HG03064 (cell line): Measurements from ENCODE around the gene WFDC1.

Experiments used
- ATAC-seq: cut with Tn5 transposase; IDR thresholded peaks from one replicate; pipeline ENCODE4 v1.9.1; 2021; ENCODE audit warnings: low read depth; ENCODE audit not compliant: unreplicated experiment

Gene WFDC1

DNA sequence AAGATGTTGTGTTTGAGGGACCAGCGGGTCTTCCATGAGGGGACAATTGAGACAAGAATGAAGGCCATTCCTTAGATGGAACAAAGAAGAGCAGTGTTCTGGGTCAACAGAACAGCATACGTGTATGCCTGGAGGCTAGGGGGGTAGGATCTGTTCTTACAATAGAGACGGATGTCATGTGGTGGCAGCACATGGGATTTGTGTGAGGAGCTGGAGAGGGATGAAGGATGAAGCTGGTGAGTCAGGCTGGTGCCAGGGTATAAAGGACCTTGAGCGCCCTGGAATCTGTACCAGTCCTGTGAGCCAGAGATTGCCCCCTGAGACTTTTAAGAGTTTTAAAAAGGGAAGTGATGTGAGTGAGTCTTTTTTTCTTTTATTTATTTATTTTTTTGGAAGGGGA, 22.8 kb upstream of the WFDC1 start:
- ATAC-seq: no peak

GRCh38 chr16:84272740-84273320, 21.8 kb upstream of the WFDC1 start:
- no peak for ATAC-seq

DNA sequence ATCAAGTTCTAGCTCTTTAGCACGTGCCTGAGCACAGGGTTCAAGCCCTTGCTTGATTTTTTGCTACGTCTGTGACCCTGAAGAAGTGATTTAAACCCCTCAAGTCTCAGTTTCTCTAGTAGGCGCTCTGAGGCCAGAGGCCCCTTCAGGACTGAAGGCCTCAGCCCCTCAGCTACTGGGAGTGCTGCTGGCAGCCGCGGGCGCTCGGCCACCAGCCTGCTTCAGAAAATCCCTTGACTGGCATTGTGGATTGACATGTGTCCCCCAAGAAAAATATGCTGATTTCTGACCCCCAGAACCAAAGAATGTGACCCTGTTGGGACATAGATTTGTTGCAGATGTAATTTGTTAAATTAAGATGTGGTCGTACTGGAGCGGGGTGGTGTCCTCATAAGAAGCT, 20.2 kb upstream of the WFDC1 start:
- ATAC-seq: no peak

GRCh38 chr16:84275585-84276151, 19.0 kb upstream of the WFDC1 start:
- ATAC-seq: no peak

DNA sequence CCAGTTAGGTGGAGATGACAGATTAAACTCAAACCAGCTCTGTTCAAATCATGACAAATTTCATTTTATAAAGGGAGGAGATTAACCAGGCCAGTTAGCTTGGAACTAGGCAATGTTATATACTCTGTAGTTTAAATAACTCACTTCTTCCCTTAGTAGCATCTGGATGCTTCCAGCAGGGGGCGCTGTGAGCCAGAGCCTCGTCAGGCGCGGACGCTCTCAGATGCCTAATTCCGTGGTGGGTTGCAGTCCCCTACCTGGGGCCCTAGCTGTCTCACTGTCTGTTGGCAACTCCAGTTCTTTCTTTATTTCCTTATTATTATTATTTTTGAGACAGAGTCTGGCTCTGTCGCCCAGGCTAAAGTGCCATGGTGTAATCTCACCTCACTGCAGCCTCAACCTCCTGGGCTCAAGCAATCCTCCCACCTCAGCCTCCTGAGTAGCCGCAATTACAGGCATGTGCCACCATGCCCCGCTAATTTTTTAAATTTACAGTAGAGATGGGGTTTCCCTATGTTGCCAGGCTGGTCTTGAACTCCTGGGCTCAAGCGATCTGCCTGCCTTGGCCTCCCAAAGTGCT, 17.3 kb upstream of the WFDC1 start:
- ATAC-seq: no peak

GRCh38 chr16:84278333-84278732, 16.3 kb upstream of the WFDC1 start:
- no peak for ATAC-seq

- ATAC-seq: no peak
Measured at GRCh38 chr16:84278968-84279367, 15.7 kb upstream of the WFDC1 start.

DNA sequence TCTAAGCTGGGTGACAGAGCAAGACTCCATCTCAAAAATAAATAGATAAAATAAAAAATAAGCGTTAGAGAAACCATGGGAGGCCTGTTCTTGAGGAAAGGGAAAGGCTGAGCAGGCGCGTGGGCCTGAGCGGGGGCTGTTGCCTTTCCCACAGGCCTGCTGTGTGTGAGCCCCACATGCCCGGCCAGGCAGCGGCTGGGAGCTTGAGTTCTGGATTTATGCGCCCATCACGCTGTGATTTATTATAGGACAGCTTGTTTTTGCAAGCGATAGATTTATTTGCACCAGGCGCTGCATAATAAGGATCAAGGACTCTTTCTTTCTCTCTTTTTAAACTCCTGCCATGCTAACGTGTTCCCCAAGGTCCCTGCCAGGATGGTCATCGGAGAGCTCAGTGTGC, 14.8 kb upstream of the WFDC1 start:
- ATAC-seq: no peak

- no peak for ATAC-seq
Measured at GRCh38 chr16:84281074-84281473, 13.6 kb upstream of the WFDC1 start.

DNA sequence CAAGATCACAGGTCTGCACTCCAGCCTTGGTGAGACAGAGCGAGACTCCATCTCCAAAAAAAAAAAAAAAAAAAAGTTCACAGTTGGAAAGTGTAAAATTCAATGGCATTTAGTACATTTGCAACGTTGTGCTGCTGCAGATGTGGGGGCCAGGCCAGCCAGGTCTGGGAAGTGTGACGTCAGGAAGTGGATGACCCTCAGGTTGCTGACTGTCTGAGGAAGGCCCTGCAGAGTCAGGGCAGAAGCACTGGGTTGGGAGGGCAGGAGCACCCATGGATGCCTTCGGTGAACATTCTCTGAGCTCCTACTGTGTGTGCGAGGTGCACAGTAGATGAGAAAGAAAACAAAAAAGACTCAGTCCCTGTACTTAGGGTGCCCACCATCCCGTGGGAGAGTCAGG, 12.1 kb upstream of the WFDC1 start:
- ATAC-seq: no peak

- ATAC-seq: no peak
Measured at GRCh38 chr16:84283314-84284153, 11.1 kb upstream of the WFDC1 start.

DNA sequence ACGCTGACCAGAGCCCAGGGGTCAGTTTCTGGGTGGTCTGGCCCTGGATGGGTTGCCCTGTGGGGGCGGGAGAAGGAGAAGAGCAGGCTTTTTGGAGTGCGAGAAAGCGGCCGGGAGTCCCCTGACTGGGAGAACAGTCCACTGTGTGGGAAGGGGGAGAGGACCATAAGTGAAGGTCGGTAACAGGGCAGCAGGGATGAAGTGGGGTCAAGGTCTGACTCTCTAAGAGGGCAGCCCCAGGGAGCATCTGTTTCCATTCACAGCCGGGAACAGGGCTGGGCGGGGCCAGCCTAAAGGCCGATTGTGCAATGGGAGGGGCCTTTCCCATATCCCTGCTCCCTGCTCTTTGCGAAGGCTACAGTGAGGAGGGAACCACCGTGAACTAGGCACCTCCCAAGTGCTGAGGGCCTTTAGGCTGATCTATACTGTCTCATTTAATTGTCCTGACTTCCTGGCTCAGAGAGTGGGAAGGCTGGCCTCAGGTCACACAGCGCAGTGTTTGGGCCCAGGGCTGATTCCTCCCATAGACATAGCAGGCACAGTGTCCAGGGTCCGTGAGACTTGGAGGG, 10.4 kb upstream of the WFDC1 start:
- ATAC-seq: no peak

DNA sequence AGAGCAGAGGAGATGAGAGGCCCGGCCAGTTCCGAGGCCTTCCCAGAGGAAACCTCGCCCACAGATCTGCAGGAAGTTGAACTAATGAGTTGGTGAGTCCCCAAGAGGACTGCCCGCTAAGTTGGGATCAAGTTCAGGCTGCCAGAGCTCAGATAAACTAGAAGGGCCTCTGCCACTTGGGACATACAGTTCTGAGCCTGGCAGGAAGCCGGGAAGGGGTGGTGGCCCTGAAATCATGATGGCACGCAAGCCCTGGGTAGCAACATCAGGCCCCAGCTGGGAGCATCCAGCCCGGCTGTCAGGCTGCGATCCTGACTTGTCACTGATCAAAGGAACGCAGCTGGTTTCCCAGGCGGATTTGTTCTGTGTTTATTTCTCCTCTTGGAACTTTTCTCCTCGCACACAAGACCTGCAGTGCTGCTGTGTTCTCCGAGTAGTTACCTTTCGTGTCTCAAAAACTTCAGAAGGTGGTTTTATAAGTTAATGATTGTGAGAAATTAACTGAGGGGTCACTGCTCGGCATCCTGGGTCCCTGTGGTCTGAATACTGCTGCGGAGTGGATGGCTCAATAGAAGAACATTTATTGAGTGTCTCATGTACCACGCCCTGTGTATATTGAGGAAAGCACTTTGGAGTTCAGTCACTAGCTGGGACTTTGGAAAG, 8.0 kb upstream of the WFDC1 start:
- ATAC-seq: no peak

GRCh38 chr16:84288902-84289301, 5.8 kb upstream of the WFDC1 start:
- ATAC-seq: no peak

DNA sequence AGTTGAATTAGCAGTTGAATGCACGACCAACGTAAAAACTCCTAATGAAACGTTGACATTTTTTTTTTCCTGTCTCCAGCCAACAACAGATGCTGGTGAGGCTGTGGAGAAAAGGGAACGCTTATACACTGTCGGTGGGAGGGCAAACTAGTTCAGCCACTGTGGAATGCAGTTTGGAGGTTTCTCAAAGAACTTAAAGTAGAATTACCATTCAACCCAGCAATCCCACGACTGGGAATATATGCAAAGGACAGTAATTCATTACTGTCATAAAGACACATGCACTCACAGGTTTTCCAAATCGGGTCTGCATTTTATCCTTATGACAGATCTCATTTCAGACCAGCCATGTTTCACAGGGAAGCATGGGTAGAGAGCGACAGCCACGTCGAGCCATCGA, 3.5 kb upstream of the WFDC1 start:
- ATAC-seq: no peak

- ATAC-seq: no peak
Measured at GRCh38 chr16:84292011-84292410, 2.7 kb upstream of the WFDC1 start.

- ATAC-seq: no peak
Measured at GRCh38 chr16:84293406-84293805, 1.3 kb upstream of the WFDC1 start.

DNA sequence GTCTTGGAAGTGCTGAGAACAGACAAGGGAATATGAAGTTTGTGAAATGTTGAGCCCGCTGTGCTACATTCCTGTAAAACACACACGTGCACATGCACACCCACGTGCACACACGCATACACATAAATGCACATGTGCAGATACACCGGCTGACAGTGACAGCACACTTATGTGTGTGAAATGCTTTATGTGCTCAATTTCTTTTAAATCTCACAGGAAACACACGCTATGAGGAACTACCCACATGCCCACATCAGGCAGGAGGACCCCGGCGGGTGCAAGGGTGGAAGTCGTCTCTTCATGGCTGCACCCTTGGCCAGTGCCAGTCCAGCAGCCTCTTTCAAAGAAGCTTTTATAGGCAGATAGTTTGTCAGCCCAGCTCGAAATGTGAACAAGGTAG, 561 bp upstream of the WFDC1 start:
- no peak for ATAC-seq

- no peak for ATAC-seq
Measured at GRCh38 chr16:84295203-84295860, 654 bp downstream of the WFDC1 start.

DNA sequence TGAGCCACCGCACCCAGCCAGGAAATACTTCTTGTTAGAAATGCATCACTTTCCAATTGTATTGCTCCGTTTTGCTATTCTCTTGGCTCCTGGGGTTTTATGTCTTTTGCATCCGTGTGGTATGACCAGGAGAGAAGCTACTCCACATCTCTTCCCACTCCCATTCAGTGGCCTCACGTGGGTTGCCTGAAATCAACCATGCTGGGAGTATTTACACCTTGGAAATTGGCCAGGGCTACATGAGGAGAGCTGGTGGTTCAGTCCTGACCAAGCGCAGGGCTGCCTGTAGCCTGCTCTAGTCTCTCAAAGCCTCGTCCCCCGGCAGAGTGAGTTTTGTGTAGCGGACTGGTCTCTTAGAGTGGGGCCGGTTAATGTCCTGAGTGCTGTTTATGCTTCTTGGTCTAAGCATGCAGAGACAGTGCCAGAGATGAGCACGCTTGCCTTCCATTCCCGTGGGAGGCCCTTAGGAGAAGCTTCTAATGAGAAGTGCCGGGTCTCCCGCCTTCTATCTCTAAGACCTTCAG, 3.8 kb downstream of the WFDC1 start:
- no peak for ATAC-seq
